ENCODE results near the gene CELSR2.

Gene CELSR2

GRCh38 chr1:109241841-109242345 is 7.4 kb upstream of the CELSR2 start:
- no peak overlapping the region for H3K9ac ChIP-seq (ENCODE audit: low read length in 5 of 5)
- no peaks in the 10 kb centered on the region for H3K9me3 ChIP-seq (ENCODE audit: control insufficient read depth in 5 of 5, low read length in 5 of 5)
- H3K4me1 ChIP-seq (ENCODE audit: control insufficient read depth in 5 of 5, insufficient read depth in 5 of 5, low read length in 5 of 5) = peaks cover 3 to 29% (median 21%) of the 10 kb centered on the region in 5 donors
- H3K4me3 ChIP-seq (ENCODE audit: low read depth in 1 of 5, low read length in 5 of 5) = no peak overlapping the region
- peaks cover 7 to 19% (median 16%) of the 10 kb centered on the region in 5 donors for H3K27me3 ChIP-seq (ENCODE audit: control insufficient read depth in 5 of 5, insufficient read depth in 4 of 5, low read length in 5 of 5)
- no peak overlapping the region for H3K27ac ChIP-seq (ENCODE audit: low read depth, low read length)
- peaks cover 4 to 26% (median 25%) of the 10 kb centered on the region in 5 donors for H3K36me3 ChIP-seq (ENCODE audit: control insufficient read depth in 5 of 5, insufficient read depth in 5 of 5, low read length in 5 of 5)

GRCh38 chr1:109242387-109242786 is 7.0 kb upstream of the CELSR2 start:
- Histone ChIP-seq H3K9me3 (ENCODE audit: control insufficient read depth in 5 of 5, low read length in 5 of 5) (no peaks in the 10 kb centered on the region), H3K4me1 (ENCODE audit: control insufficient read depth in 5 of 5, insufficient read depth in 5 of 5, low read length in 5 of 5) (peaks cover 3 to 29% (median 21%) of the 10 kb centered on the region in 5 donors), H3K36me3 (ENCODE audit: control insufficient read depth in 5 of 5, insufficient read depth in 5 of 5, low read length in 5 of 5) (peaks cover 3 to 21% (median 20%) of the 10 kb centered on the region in 5 donors), H3K27ac (ENCODE audit: low read depth, low read length) (no peak overlapping the region), H3K4me3 (ENCODE audit: low read depth in 1 of 5, low read length in 5 of 5) (no peak overlapping the region), H3K9ac (ENCODE audit: low read length in 5 of 5) (no peak overlapping the region), H3K27me3 (ENCODE audit: control insufficient read depth in 5 of 5, insufficient read depth in 4 of 5, low read length in 5 of 5) (peaks cover 7 to 24% (median 16%) of the 10 kb centered on the region in 5 donors)

- peaks cover 3 to 29% (median 21%) of the 10 kb centered on the region in 5 donors for H3K4me1 ChIP-seq (ENCODE audit: control insufficient read depth in 5 of 5, insufficient read depth in 5 of 5, low read length in 5 of 5)
- H3K27me3 ChIP-seq (ENCODE audit: control insufficient read depth in 5 of 5, insufficient read depth in 4 of 5, low read length in 5 of 5) = peaks cover 7 to 27% (median 18%) of the 10 kb centered on the region in 5 donors
- no peaks in the 10 kb centered on the region for H3K9me3 ChIP-seq (ENCODE audit: control insufficient read depth in 5 of 5, low read length in 5 of 5)
- H3K36me3 ChIP-seq (ENCODE audit: control insufficient read depth in 5 of 5, insufficient read depth in 5 of 5, low read length in 5 of 5) = peaks cover under 1 to 13% (median 12%) of the 10 kb centered on the region in 5 donors
- no peak overlapping the region for H3K27ac ChIP-seq (ENCODE audit: low read depth, low read length)
- no peak overlapping the region for H3K9ac ChIP-seq (ENCODE audit: low read length in 5 of 5)
- H3K4me3 ChIP-seq (ENCODE audit: low read depth in 1 of 5, low read length in 5 of 5) = no peak overlapping the region
Measured at GRCh38 chr1:109243221-109243620, 6.1 kb upstream of the CELSR2 start.

GRCh38 chr1:109243860-109244552 is 5.3 kb upstream of the CELSR2 start:
- Histone ChIP-seq H3K27ac (ENCODE audit: low read depth, low read length) (no peak overlapping the region), H3K9ac (ENCODE audit: low read length in 5 of 5) (no peak overlapping the region), H3K4me1 (ENCODE audit: control insufficient read depth in 5 of 5, insufficient read depth in 5 of 5, low read length in 5 of 5) (peaks cover 3 to 31% (median 24%) of the 10 kb centered on the region in 5 donors), H3K9me3 (ENCODE audit: control insufficient read depth in 5 of 5, low read length in 5 of 5) (no peaks in the 10 kb centered on the region), H3K27me3 (ENCODE audit: control insufficient read depth in 5 of 5, insufficient read depth in 4 of 5, low read length in 5 of 5) (peaks cover 7 to 27% (median 19%) of the 10 kb centered on the region in 5 donors), H3K36me3 (ENCODE audit: control insufficient read depth in 5 of 5, insufficient read depth in 5 of 5, low read length in 5 of 5) (peaks cover 0 to 5% (median 4%) of the 10 kb centered on the region in 5 donors), H3K4me3 (ENCODE audit: low read depth in 1 of 5, low read length in 5 of 5) (no peak overlapping the region)

GRCh38 chr1:109246141-109246551 is 3.2 kb upstream of the CELSR2 start:
- Histone ChIP-seq H3K9ac (ENCODE audit: low read length in 5 of 5) (peak overlapping the region in 1 of 5 donors; percentile 4), H3K36me3 (ENCODE audit: control insufficient read depth in 5 of 5, insufficient read depth in 5 of 5, low read length in 5 of 5) (no peaks in the 10 kb centered on the region), H3K27me3 (ENCODE audit: control insufficient read depth in 5 of 5, insufficient read depth in 4 of 5, low read length in 5 of 5) (peaks cover 7 to 30% (median 19%) of the 10 kb centered on the region in 5 donors), H3K4me3 (ENCODE audit: low read depth in 1 of 5, low read length in 5 of 5) (no peak overlapping the region), H3K4me1 (ENCODE audit: control insufficient read depth in 5 of 5, insufficient read depth in 5 of 5, low read length in 5 of 5) (peaks cover 0 to 27% (median 24%) of the 10 kb centered on the region in 5 donors), H3K9me3 (ENCODE audit: control insufficient read depth in 5 of 5, low read length in 5 of 5) (no peaks in the 10 kb centered on the region), H3K27ac (ENCODE audit: low read depth, low read length) (no peak overlapping the region)

- Histone ChIP-seq H3K9me3 (ENCODE audit: control insufficient read depth in 5 of 5, low read length in 5 of 5) (no peaks in the 10 kb centered on the region), H3K4me1 (ENCODE audit: control insufficient read depth in 5 of 5, insufficient read depth in 5 of 5, low read length in 5 of 5) (peaks cover 0 to 12% (median 11%) of the 10 kb centered on the region in 5 donors), H3K36me3 (ENCODE audit: control insufficient read depth in 5 of 5, insufficient read depth in 5 of 5, low read length in 5 of 5) (no peaks in the 10 kb centered on the region), H3K27ac (ENCODE audit: low read depth, low read length) (no peak overlapping the region), H3K9ac (ENCODE audit: low read length in 5 of 5) (no peak overlapping the region), H3K4me3 (ENCODE audit: low read depth in 1 of 5, low read length in 5 of 5) (no peak overlapping the region), H3K27me3 (ENCODE audit: control insufficient read depth in 5 of 5, insufficient read depth in 4 of 5, low read length in 5 of 5) (peaks cover 0 to 15% (median 10%) of the 10 kb centered on the region in 5 donors)
Measured at GRCh38 chr1:109247401-109248365, 1.7 kb upstream of the CELSR2 start.

GRCh38 chr1:109248444-109248796 is 919 bp upstream of the CELSR2 start:
- no peak overlapping the region for H3K9ac ChIP-seq (ENCODE audit: low read length in 5 of 5)
- H3K36me3 ChIP-seq (ENCODE audit: control insufficient read depth in 5 of 5, insufficient read depth in 5 of 5, low read length in 5 of 5) = no peaks in the 10 kb centered on the region

GRCh38 chr1:109249654-109250401 is 489 bp downstream of the CELSR2 start:
- Histone ChIP-seq H3K36me3 (ENCODE audit: control insufficient read depth in 5 of 5, insufficient read depth in 5 of 5, low read length in 5 of 5) (no peaks in the 10 kb centered on the region), H3K4me1 (ENCODE audit: control insufficient read depth in 5 of 5, insufficient read depth in 5 of 5, low read length in 5 of 5) (peaks cover 0 to 30% (median 28%) of the 10 kb centered on the region in 5 donors), H3K4me3 (ENCODE audit: low read depth in 1 of 5, low read length in 5 of 5) (peak overlapping the region in 4 of 5 donors; percentile 39 to 57 (median 50)), H3K9ac (ENCODE audit: low read length in 5 of 5) (no peak overlapping the region), H3K27ac (ENCODE audit: low read depth, low read length) (no peak overlapping the region), H3K9me3 (ENCODE audit: control insufficient read depth in 5 of 5, low read length in 5 of 5) (no peaks in the 10 kb centered on the region), H3K27me3 (ENCODE audit: control insufficient read depth in 5 of 5, insufficient read depth in 4 of 5, low read length in 5 of 5) (peaks cover 0 to 11% (median 4%) of the 10 kb centered on the region in 5 donors)

More at GRCh38 chr1:109248444-109248796, 919 bp upstream of the CELSR2 start:
- Histone ChIP-seq H3K9me3 (ENCODE audit: control insufficient read depth in 5 of 5, low read length in 5 of 5) (no peaks in the 10 kb centered on the region), H3K27ac (ENCODE audit: low read depth, low read length) (no peak overlapping the region), H3K27me3 (ENCODE audit: control insufficient read depth in 5 of 5, insufficient read depth in 4 of 5, low read length in 5 of 5) (peaks cover 0 to 13% (median 6%) of the 10 kb centered on the region in 5 donors), H3K4me3 (ENCODE audit: low read depth in 1 of 5, low read length in 5 of 5) (no peak overlapping the region), H3K4me1 (ENCODE audit: control insufficient read depth in 5 of 5, insufficient read depth in 5 of 5, low read length in 5 of 5) (peaks cover 0 to 16% (median 14%) of the 10 kb centered on the region in 5 donors)

- Histone ChIP-seq H3K36me3 (ENCODE audit: control insufficient read depth in 5 of 5, insufficient read depth in 5 of 5, low read length in 5 of 5) (no peaks in the 10 kb centered on the region), H3K27ac (ENCODE audit: low read depth, low read length) (no peak overlapping the region), H3K27me3 (ENCODE audit: control insufficient read depth in 5 of 5, insufficient read depth in 4 of 5, low read length in 5 of 5) (peaks cover 0 to 11% (median 6%) of the 10 kb centered on the region in 5 donors), H3K4me1 (ENCODE audit: control insufficient read depth in 5 of 5, insufficient read depth in 5 of 5, low read length in 5 of 5) (peaks cover 0 to 34% (median 29%) of the 10 kb centered on the region in 5 donors), H3K9me3 (ENCODE audit: control insufficient read depth in 5 of 5, low read length in 5 of 5) (no peaks in the 10 kb centered on the region), H3K9ac (ENCODE audit: low read length in 5 of 5) (no peak overlapping the region), H3K4me3 (ENCODE audit: low read depth in 1 of 5, low read length in 5 of 5) (peak overlapping the region in 2 of 5 donors; percentile 46 to 57)
Measured at GRCh38 chr1:109250454-109251276, 1.3 kb downstream of the CELSR2 start.
